HG03342 (cell line): Measurements from ENCODE around the gene FAM174C.
"Not testable (repeated sequence)": the region's sequence is repeated elsewhere in the genome, so short reads cannot be mapped to it uniquely, and the experiment has no call there.

Experiments used
- ATAC-seq: cut with Tn5 transposase; IDR thresholded peaks from one replicate; pipeline ENCODE4 v1.9.1; 2021; ENCODE audit warnings: mild to moderate bottlenecking, moderate library complexity; ENCODE audit not compliant: unreplicated experiment

The FAM174C gene

GRCh38 chr19:1317274-1318003, 42.1 kb downstream of the FAM174C start:
- no peak for ATAC-seq

- ATAC-seq = no peak
Measured at GRCh38 chr19:1318678-1319471, 43.5 kb downstream of the FAM174C start.

- not testable (repeated sequence) for ATAC-seq
Measured at GRCh38 chr19:1320282-1320650, 44.9 kb downstream of the FAM174C start.

- no peak for ATAC-seq
Measured at GRCh38 chr19:1321539-1321938, 46.2 kb downstream of the FAM174C start.

GRCh38 chr19:1322198-1322981, 47.1 kb downstream of the FAM174C start:
- ATAC-seq = no peak

GRCh38 chr19:1324249-1324805, 49.0 kb downstream of the FAM174C start:
- no peak for ATAC-seq

GRCh38 chr19:1324806-1325567, 49.7 kb downstream of the FAM174C start:
- no peak for ATAC-seq

GRCh38 chr19:1325568-1326294, 50.4 kb downstream of the FAM174C start:
- no peak for ATAC-seq

- ATAC-seq = no peak
Measured at GRCh38 chr19:1327125-1327524, 51.8 kb downstream of the FAM174C start.
